GM12878 (cell line): ENCODE measurements around the gene FIG4. TPM values are rescaled to one million over a fixed set of nuclear protein-coding genes. Genes with fewer than 3 reads are reported as not detected.

Experiments
- ATAC-seq: fragments of 200-7000 bp; cut with Tn5 transposase; 3 replicates; pipeline ENCODE4 v1.9.1; 2020; ENCODE audit warnings: mild to moderate bottlenecking, moderate library complexity
- BruUV-seq: library from RNA; stranded (reverse); fragments of 400-500 nt; replicated peaks from 2 replicates; lab custom pipeline; 2021; lab: Mats Ljungman, UMichigan
- CTCF ChIA-PET: fragments of 300-600 bp; sonication (Branson Sonifier 250); formaldehyde crosslinking; extraction: SDS; loops from one replicate; lab custom pipeline; 2021; ENCODE audit warnings: inconsistent platforms; lab: Yijun Ruan, JAX
- POLR2A ChIA-PET: fragments of 350-600 bp; formaldehyde crosslinking; extraction: SDS; loops from one replicate; lab custom pipeline; 2021; ENCODE audit warnings: inconsistent platforms; lab: Charles Lee
- RAD21 ChIA-PET: fragments of 300-600 bp; sonication (Branson Sonifier 250); formaldehyde crosslinking; loops from one replicate; lab custom pipeline; 2023; ENCODE audit warnings: antibody characterized with exemption; ENCODE audit not compliant: unreplicated experiment; lab: Charles Lee
- SMC1A ChIA-PET: fragments of 300-600 bp; sonication (Branson Sonifier 250); formaldehyde crosslinking; loops from one replicate; lab custom pipeline; 2023; ENCODE audit not compliant: unreplicated experiment, uncharacterized antibody; lab: Charles Lee
- DNase-seq: peaks from one replicate; pipeline ENCODE4 v3.0.0-alpha.2; 2011; ENCODE audit warnings: low read depth, low spot score
- FAIRE-seq: peaks from 3 replicates; lab custom pipeline; 2011; peaks lifted over from hg19 to GRCh38; lab: Jason Lieb, UNC
- H2AFZ ChIP-seq: 2 replicates; pipeline ENCODE4 v1.6.0; 2011; ENCODE audit warnings: low read depth, low read length, control low read depth; ENCODE audit not compliant: control insufficient read depth
- H3K27ac ChIP-seq: 2 replicates; pipeline ENCODE4 v1.5.1; 2011; ENCODE audit warnings: control low read depth; ENCODE audit not compliant: control insufficient read depth, insufficient read depth
- H3K27me3 ChIP-seq, 2 experiments: replicated peaks in 1 of 2; 2 replicates each; pipeline versions ENCODE4 v1.6.0 to v1.6.1; 2011; ENCODE audit warnings: low read length in 1 of 2; ENCODE audit not compliant: control insufficient read depth in 2 of 2, insufficient read depth in 2 of 2
- H3K36me3 ChIP-seq, 2 experiments: 2 replicates each; pipeline ENCODE4 v1.5.1; 2011; ENCODE audit warnings: low read length in 1 of 2; ENCODE audit not compliant: control insufficient read depth in 2 of 2, insufficient read depth in 2 of 2
- H3K4me1 ChIP-seq: 2 replicates; pipeline ENCODE4 v1.6.1; 2011; ENCODE audit warnings: mild to moderate bottlenecking, low read length, moderate library complexity, mixed read lengths; ENCODE audit not compliant: control insufficient read depth, insufficient read depth
- H3K4me2 ChIP-seq: 2 replicates; pipeline ENCODE4 v1.6.0; 2011; ENCODE audit warnings: control low read depth; ENCODE audit not compliant: control insufficient read depth, insufficient read depth
- H3K4me3 ChIP-seq: fragments of 200-600 bp; sonication (generic); 2 replicates; pipeline ENCODE4 v1.5.1; 2016
- H3K79me2 ChIP-seq: 2 replicates; pipeline ENCODE4 v1.6.0; 2011; ENCODE audit warnings: low read length; ENCODE audit not compliant: control insufficient read depth, insufficient read depth
- H3K9ac ChIP-seq: 2 replicates; pipeline ENCODE4 v1.8.0; 2011; ENCODE audit warnings: low read length, control low read depth, mixed read lengths; ENCODE audit not compliant: control insufficient read depth, insufficient read depth
- H3K9me3 ChIP-seq: replicated peaks from 3 replicates; pipeline ENCODE4 v1.5.1; 2011; ENCODE audit warnings: mild to moderate bottlenecking, low read length; ENCODE audit not compliant: control insufficient read depth, insufficient read depth
- H4K20me1 ChIP-seq: 2 replicates; pipeline ENCODE4 v1.6.0; 2011; ENCODE audit not compliant: control insufficient read depth, insufficient read depth
- ATF7 ChIP-seq: fragments of 450-650 bp; IDR thresholded peaks from 2 replicates; pipeline ENCODE4 v1.6.1; 2016; ENCODE audit warnings: low read depth, mild to moderate bottlenecking
- CHD2 ChIP-seq: IDR thresholded peaks from 2 replicates; pipeline ENCODE4 v1.6.1; 2011; ENCODE audit warnings: low read depth, low read length, improper control_type of control experiment, borderline replicate concordance
- FOS ChIP-seq: IDR thresholded peaks from 3 replicates; pipeline ENCODE4 v1.6.1; 2011; ENCODE audit warnings: borderline replicate concordance; ENCODE audit not compliant: insufficient read length; ENCODE audit errors: extremely low read depth
- HDGF ChIP-seq: fragments of 450-650 bp; IDR thresholded peaks from 2 replicates; pipeline ENCODE4 v1.6.1; 2016; ENCODE audit warnings: antibody characterized with exemption
- MTA2 ChIP-seq: fragments of 450-650 bp; IDR thresholded peaks from 2 replicates; pipeline ENCODE4 v1.6.1; 2016; ENCODE audit warnings: low read depth, mild to moderate bottlenecking, moderate library complexity
- NFXL1 ChIP-seq: fragments of 450-650 bp; IDR thresholded peaks from 2 replicates; pipeline ENCODE4 v1.6.1; 2017; ENCODE audit warnings: antibody characterized with exemption, mild to moderate bottlenecking, borderline replicate concordance
- NR2F1 ChIP-seq: fragments of 450-650 bp; conservative IDR thresholded peaks from 2 replicates; pipeline ENCODE4 v1.6.1; 2017; ENCODE audit warnings: mild to moderate bottlenecking
- RUNX3 ChIP-seq: IDR thresholded peaks from 2 replicates; pipeline ENCODE4 v1.6.1; 2012; ENCODE audit warnings: low read length, inconsistent platforms
- SREBF2 ChIP-seq: IDR thresholded peaks from 2 replicates; pipeline ENCODE4 v1.6.1; 2012; ENCODE audit warnings: mild to moderate bottlenecking, low read length
- TCF12 ChIP-seq: IDR thresholded peaks from 2 replicates; pipeline ENCODE4 v1.6.1; 2011; ENCODE audit warnings: low read depth, mild to moderate bottlenecking, low read length
- ZBED1 ChIP-seq: IDR thresholded peaks from 2 replicates; pipeline ENCODE4 v1.6.1; 2016; ENCODE audit warnings: borderline replicate concordance
- ZNF274 ChIP-seq: IDR thresholded peaks from one replicate; pipeline ENCODE4 v1.8.0; 2011; ENCODE audit not compliant: insufficient read length, insufficient read depth
- WGBS: methylation state at CpG from one replicate; pipeline ENCODE4 v1.1.6; 2016; ENCODE audit warnings: low lambda C conversion rate; ENCODE audit not compliant: insufficient replicate concordance, insufficient coverage; ENCODE audit errors: missing lambda C conversion rate; 5-methylcytosine and 5-hydroxymethylcytosine counted together
- in situ Hi-C: fragments of 300-500 bp; cut with MboI; formaldehyde crosslinking; loops from 9 replicates; pipeline ENCODE4 v1.14.3; 2018; ENCODE audit warnings: mixed read lengths
- intact Hi-C: fragments of 100-400 bp; cut with micrococcal nuclease; formaldehyde crosslinking; loops from one replicate; pipeline ENCODE4 v1.14.2; 2022; ENCODE audit not compliant: unreplicated experiment
- polyA plus RNA-seq, 11 experiments: library from polyadenylated mRNA; depleted of rRNA in 4 of 11; unstranded in 6 of 11; stranded (reverse) in 5 of 11; fragments of >200 nt; fragmentation: Nextera tagmentation in 4 of 11; fragmentation: Illumina TruSeq in 1 of 11; extraction: Ambion mirVana in 4 of 11; extraction: Trizol in 1 of 11; gene quantifications; 1 replicate in 1 of 11; 2 replicates in 10 of 11; pipeline versions ENCODE4 v1.2.1 to v1.2.3, GENCODE V29; 2011 to 2016; ENCODE audit warnings: inconsistent platforms in 2 of 11, missing spikeins in 2 of 11, low read depth in 1 of 11
- total RNA-seq, 4 experiments: library from RNA; depleted of rRNA in 3 of 4; stranded (reverse); fragments of >200 nt in 3 of 4; fragmentation: Illumina TruSeq in 1 of 4; extraction: Trizol in 1 of 4; gene quantifications; 2 replicates each; pipeline versions ENCODE4 v1.2.1 to v1.2.3, GENCODE V29; 2013 to 2021
- TF ChIP-seq, protein P1 (sequence below): fragments of 450-650 bp; IDR thresholded peaks from 2 replicates; pipeline ENCODE4 v1.6.1; 2014; ENCODE audit warnings: mild to moderate bottlenecking
- TF ChIP-seq, protein P2 (sequence below): fragments of 450-650 bp; IDR thresholded peaks from 2 replicates; pipeline ENCODE4 v1.6.1; 2018; ENCODE audit warnings: borderline replicate concordance, mild to moderate bottlenecking; ENCODE audit not compliant: partially characterized antibody

FIG4 gene
- total and polyA plus RNA-seq, 10 of the 15 experiments (the other 5 are each of a cell fraction or from before 2014, with no cell fraction given) = 3.8 to 23.2 (median 11.8) TPM

DNA sequence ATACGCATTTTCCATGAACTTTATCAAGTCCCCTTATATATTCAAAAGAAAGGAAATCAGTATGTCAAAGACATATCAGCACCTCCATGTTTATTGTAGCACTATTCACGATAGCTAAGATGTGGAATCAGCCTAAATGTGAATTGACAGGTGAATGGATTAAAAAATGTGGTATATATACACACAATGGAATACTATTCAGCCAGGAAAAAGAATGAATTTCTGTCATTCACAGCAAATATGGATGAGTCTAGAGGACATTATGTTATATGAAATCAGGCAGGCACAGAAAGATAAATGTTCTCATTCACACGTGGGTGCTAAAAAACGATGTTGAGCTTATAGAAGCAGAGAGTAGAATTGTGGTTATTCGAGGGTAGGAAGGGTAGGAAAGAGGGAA lies 5.3 kb downstream of the FIG4 start:
- H3K4me1 ChIP-seq = peaks cover 5% of the 10 kb centered on the region
- ATAC-seq = no peak
- H3K4me3 ChIP-seq = no peak overlapping the region
- TF ChIP-seq NR2F1 (no peak), SREBF2 (no peak), ATF7 (no peak), CHD2 (no peak), MTA2 (no peak)
- TF ChIP-seq, all 136 proteins: peak for 0
- Histone ChIP-seq H4K20me1 (no peaks in the 10 kb centered on the region), H3K79me2 (peaks cover 7% of the 10 kb centered on the region), H3K4me2 (no peak overlapping the region), H2AFZ (no peak overlapping the region), H3K27ac (no peak overlapping the region), H3K9me3 (no peaks in the 10 kb centered on the region), H3K27me3 (no peaks in the 10 kb centered on the region), H3K36me3 (no peaks in the 10 kb centered on the region), H3K9ac (no peak overlapping the region)
- ChIA-PET CTCF (interaction anchor here (0.9 to 5.1 kb wide), 8 partner anchors 8 to 508 kb away, joined by 3 to 41 read pairs (median 4); no protein-coding TSS in a partner anchor), POLR2A (interaction anchor here (0.6 kb wide), 1 partner anchor 1422 kb away, joined by 3 read pairs; no protein-coding TSS in a partner anchor), SMC1A (interaction anchor here (0.6 to 1.9 kb wide), 7 partner anchors 25 to 546 kb away, joined by 3 to 8 read pairs (median 4); no protein-coding TSS in a partner anchor), RAD21 (interaction anchor here (1.1 to 1.3 kb wide), 2 partner anchors 89 to 343 kb away, joined by 3 to 7 read pairs; no protein-coding TSS in a partner anchor)
- BruUV-seq = no TSS peak
- intact Hi-C loops = loop anchor here (10.0 kb wide), 1 partner anchor 488 kb away; the partner anchor contains the start of gene CDC40
- 84% methylated on average over 5 of the region's 5 CpGs for WGBS
- FAIRE-seq (no peak), DNase-seq (no peak)
- in situ Hi-C loops = loop anchor here (10.0 kb wide), 1 partner anchor 172 kb away; no protein-coding TSS in a partner anchor

DNA sequence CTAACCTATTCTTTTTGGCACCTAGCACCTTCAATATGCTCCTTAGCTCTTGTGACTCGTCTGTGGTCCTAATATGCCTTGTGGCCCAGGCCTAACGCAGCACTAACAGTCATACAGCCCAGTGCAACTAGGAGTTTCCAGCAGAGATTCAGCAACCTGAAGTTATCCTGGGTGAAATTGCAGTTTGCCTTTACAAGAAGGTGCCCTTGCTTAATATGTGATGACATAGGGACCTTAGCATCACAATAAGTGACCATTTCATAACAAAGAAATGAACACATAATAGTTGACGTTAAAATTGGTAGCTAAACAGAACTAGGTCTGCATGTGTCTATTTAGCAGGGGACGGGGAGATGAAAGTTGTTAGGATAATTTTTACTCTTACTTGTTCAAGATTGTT lies 10.1 kb downstream of the FIG4 start:
- RAD21 ChIA-PET = interaction anchor here (0.7 to 8.0 kb wide), 6 partner anchors 10 to 337 kb away, joined by 3 to 143 read pairs (median 4); partner anchors contain the start of gene FIG4
- H3K4me3 ChIP-seq = no peak overlapping the region
- H3K79me2 ChIP-seq = no peaks in the 10 kb centered on the region
- no peak for TF ChIP-seq HDGF
- TF ChIP-seq RUNX3 = no peak
- no peak for TF ChIP-seq NFXL1
- no peak for TF ChIP-seq FOS
- TF ChIP-seq ZBED1 = no peak
- TF ChIP-seq, protein P1, sequence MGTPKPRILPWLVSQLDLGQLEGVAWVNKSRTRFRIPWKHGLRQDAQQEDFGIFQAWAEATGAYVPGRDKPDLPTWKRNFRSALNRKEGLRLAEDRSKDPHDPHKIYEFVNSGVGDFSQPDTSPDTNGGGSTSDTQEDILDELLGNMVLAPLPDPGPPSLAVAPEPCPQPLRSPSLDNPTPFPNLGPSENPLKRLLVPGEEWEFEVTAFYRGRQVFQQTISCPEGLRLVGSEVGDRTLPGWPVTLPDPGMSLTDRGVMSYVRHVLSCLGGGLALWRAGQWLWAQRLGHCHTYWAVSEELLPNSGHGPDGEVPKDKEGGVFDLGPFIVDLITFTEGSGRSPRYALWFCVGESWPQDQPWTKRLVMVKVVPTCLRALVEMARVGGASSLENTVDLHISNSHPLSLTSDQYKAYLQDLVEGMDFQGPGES = no peak
- TF ChIP-seq, protein P2, sequence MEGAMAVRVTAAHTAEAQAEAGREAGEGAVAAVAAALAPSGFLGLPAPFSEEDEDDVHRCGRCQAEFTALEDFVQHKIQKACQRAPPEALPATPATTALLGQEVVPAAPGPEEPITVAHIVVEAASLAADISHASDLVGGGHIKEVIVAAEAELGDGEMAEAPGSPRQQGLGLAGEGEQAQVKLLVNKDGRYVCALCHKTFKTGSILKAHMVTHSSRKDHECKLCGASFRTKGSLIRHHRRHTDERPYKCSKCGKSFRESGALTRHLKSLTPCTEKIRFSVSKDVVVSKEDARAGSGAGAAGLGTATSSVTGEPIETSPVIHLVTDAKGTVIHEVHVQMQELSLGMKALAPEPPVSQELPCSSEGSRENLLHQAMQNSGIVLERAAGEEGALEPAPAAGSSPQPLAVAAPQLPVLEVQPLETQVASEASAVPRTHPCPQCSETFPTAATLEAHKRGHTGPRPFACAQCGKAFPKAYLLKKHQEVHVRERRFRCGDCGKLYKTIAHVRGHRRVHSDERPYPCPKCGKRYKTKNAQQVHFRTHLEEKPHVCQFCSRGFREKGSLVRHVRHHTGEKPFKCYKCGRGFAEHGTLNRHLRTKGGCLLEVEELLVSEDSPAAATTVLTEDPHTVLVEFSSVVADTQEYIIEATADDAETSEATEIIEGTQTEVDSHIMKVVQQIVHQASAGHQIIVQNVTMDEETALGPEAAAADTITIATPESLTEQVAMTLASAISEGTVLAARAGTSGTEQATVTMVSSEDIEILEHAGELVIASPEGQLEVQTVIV = no peak
- TF ChIP-seq ZNF274 = no peak
- no peak for TF ChIP-seq TCF12

More for the DNA sequence above, 10.1 kb downstream of the FIG4 start:
- Histone ChIP-seq H3K4me2 (no peak overlapping the region), H3K36me3 (no peaks in the 10 kb centered on the region), H3K9me3 (no peaks in the 10 kb centered on the region), H3K27ac (no peak overlapping the region), H3K4me1 (no peaks in the 10 kb centered on the region; the same call in 1 of the 2 replicates), H3K9ac (no peak overlapping the region), H4K20me1 (no peaks in the 10 kb centered on the region), H2AFZ (no peak overlapping the region), H3K27me3 (no peaks in the 10 kb centered on the region)
- 92% methylated on average over 4 of the region's 4 CpGs for whole genome bisulfite sequencing
- no TSS peak for BruUV-seq
- DNase-seq = no peak
- intact Hi-C loops = no loop called here
- in situ Hi-C loops = loop anchor here (5.0 kb wide), 2 partner anchors 341 to 691 kb away; no protein-coding TSS in a partner anchor
- no peak for ATAC-seq
- ChIA-PET SMC1A (interaction anchor here (0.6 to 7.1 kb wide), 6 partner anchors 9 to 690 kb away, joined by 3 to 98 read pairs (median 11); partner anchors contain the start of genes AK9 and FIG4), POLR2A (no interaction called here), CTCF (interaction anchor here (1.3 to 6.6 kb wide), 7 partner anchors 8 to 690 kb away, joined by 4 to 203 read pairs (median 5); no protein-coding TSS in a partner anchor)
- FAIRE-seq = no peak
